Effector memory CD4-positive, alpha-beta T cell (primary cell): ENCODE measurements around the gene GTSF1L.

Experiments used
- DNase-seq, 3 donors: peaks; one replicate each; pipeline ENCODE4 v3.0.0-alpha.2; 2020
- H3K27ac ChIP-seq: 2 replicates; pipeline ENCODE4 v1.7.0; 2013; ENCODE audit warnings: mild to moderate bottlenecking, low read length, moderate library complexity; ENCODE audit not compliant: insufficient read depth, poor library complexity, severe bottlenecking
- H3K27me3 ChIP-seq: replicated peaks from 2 replicates; pipeline ENCODE4 v1.7.0; 2013; ENCODE audit warnings: mild to moderate bottlenecking, low read length; ENCODE audit not compliant: insufficient read depth, control insufficient read depth, poor library complexity, severe bottlenecking
- H3K36me3 ChIP-seq: 2 replicates; pipeline ENCODE4 v1.7.0; 2013; ENCODE audit warnings: mild to moderate bottlenecking, low read length, moderate library complexity; ENCODE audit not compliant: control insufficient read depth, insufficient read depth
- H3K4me1 ChIP-seq: 2 replicates; pipeline ENCODE4 v1.7.0; 2013; ENCODE audit warnings: low read length, mild to moderate bottlenecking; ENCODE audit not compliant: control insufficient read depth, insufficient read depth, poor library complexity, severe bottlenecking
- H3K4me3 ChIP-seq: 2 replicates; pipeline ENCODE4 v1.7.0; 2013; ENCODE audit warnings: low read length, low read depth, mild to moderate bottlenecking; ENCODE audit not compliant: insufficient read depth, poor library complexity, severe bottlenecking
- H3K9me3 ChIP-seq: 2 replicates; pipeline ENCODE4 v1.7.0; 2013; ENCODE audit warnings: mild to moderate bottlenecking, low read length, moderate library complexity; ENCODE audit not compliant: control insufficient read depth

GTSF1L gene

DNA sequence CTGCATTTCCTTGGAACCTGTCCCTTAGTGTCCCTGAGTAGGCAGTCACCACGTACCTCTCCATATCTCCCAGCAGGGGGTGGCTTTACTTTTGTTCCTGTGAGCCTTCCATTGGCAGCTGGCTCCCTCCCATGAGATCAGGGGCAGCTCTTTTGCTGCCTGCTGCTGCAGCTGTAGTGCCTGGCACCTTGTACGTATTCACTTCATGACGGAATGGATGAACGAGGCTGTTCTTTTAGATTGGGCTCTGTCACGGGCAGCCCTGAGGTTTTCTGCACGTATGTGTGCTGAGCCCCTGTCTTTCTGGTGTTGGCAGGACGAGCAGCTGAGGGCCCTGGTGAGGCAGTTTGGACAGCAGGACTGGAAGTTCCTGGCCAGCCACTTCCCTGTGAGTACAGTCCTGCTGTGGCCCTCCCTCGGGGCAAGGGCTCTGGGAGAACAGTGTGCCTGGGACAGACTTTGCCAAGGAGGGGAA is 45.3 kb downstream of the GTSF1L start:
- H3K27me3 ChIP-seq: no peaks in the 10 kb centered on the region
- no peaks in the 10 kb centered on the region for H3K36me3 ChIP-seq
- DNase-seq: no peak
- no peak overlapping the region for H3K4me3 ChIP-seq
- H3K4me1 ChIP-seq: no peaks in the 10 kb centered on the region
- no peak overlapping the region for H3K27ac ChIP-seq
- no peaks in the 10 kb centered on the region for H3K9me3 ChIP-seq

- no peak overlapping the region for H3K27ac ChIP-seq
- no peaks in the 10 kb centered on the region for H3K27me3 ChIP-seq
- H3K9me3 ChIP-seq: no peaks in the 10 kb centered on the region
- H3K36me3 ChIP-seq: no peaks in the 10 kb centered on the region
- H3K4me1 ChIP-seq: no peaks in the 10 kb centered on the region
- DNase-seq: no peak
- H3K4me3 ChIP-seq: no peak overlapping the region
Observed at GRCh38 chr20:43680981-43681380, 45.8 kb downstream of the GTSF1L start.

DNA sequence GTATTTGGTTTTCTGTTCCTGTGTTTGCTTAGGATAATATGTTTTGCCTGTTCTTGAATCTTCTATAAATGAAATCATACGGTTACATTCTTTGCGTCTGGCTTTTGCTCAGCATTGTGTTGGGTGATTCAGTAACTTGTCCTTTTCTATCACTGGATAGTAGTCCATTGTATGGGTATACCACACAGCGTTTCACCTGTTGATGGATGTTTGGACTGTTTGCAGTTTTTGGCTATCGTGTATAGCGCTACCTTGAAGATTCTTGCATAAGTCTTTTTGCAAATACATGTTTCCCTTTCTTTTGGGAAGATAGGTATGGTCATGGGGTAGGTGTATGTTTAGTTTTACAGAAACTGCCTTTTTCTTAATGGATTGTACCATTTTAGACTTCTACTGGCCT is 50.4 kb downstream of the GTSF1L start:
- H3K27ac ChIP-seq: no peak overlapping the region
- no peaks in the 10 kb centered on the region for H3K9me3 ChIP-seq
- H3K4me3 ChIP-seq: no peak overlapping the region
- no peak for DNase-seq
- no peaks in the 10 kb centered on the region for H3K27me3 ChIP-seq
- H3K4me1 ChIP-seq: no peaks in the 10 kb centered on the region
- H3K36me3 ChIP-seq: no peaks in the 10 kb centered on the region
